Activated naive CD8-positive, alpha-beta T cell (primary cell): ENCODE measurements around the gene TNS1.

Source experiments
- H3K27ac Mint-ChIP-seq: one replicate; pipeline ENCODE4 v1.8.0; 2021; ENCODE audit warnings: mixed read lengths
- H3K27me3 Mint-ChIP-seq: one replicate; pipeline ENCODE4 v1.8.0; 2021; ENCODE audit warnings: mixed read lengths
- H3K36me3 Mint-ChIP-seq: one replicate; pipeline ENCODE4 v1.8.0; 2021; ENCODE audit warnings: mixed read lengths
- H3K4me1 Mint-ChIP-seq: one replicate; pipeline ENCODE4 v1.8.0; 2021; ENCODE audit warnings: low read depth, mixed read lengths
- H3K4me3 Mint-ChIP-seq: one replicate; pipeline ENCODE4 v1.8.0; 2021; ENCODE audit warnings: mild to moderate bottlenecking, mixed read lengths
- H3K9me3 Mint-ChIP-seq: one replicate; pipeline ENCODE4 v1.8.0; 2021; ENCODE audit warnings: low read depth, mixed read lengths

The TNS1 gene

DNA sequence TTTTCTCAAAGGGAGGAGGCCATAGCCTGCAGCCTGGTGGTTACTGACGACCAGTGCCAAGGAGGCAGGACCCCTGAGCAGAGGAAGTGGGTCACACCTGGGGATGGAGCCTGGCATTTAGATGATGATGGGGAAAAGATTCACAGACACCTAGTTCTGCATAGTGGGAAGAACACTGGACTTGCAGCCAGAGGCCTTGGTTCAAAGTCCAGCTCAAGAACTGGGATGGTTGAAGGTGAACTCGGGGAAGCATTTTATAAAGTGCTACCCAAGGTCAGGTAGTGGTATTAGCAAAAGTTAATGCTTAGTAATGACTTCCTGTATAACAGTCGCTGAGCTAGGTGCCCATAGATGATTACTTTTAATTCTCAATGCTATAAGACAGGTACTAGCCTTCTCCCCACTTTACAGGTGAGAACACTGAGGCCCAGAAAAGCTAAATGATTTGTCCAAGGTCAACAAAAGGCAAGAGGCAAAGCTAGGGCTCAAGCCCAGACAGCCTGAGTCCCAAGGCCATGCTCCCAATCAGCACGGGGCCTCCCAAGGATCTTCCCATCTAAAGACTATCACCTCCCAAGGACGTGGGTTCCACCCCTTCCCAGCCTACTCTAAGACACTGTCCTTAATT, 134.4 kb downstream of the TNS1 start:
- no peaks in the 10 kb centered on the region for H3K36me3 Mint-ChIP-seq
- no peak overlapping the region for H3K27ac Mint-ChIP-seq
- no peaks in the 10 kb centered on the region for H3K4me1 Mint-ChIP-seq
- H3K27me3 Mint-ChIP-seq = no peaks in the 10 kb centered on the region
- H3K9me3 Mint-ChIP-seq = no peaks in the 10 kb centered on the region
- H3K4me3 Mint-ChIP-seq = no peak overlapping the region

DNA sequence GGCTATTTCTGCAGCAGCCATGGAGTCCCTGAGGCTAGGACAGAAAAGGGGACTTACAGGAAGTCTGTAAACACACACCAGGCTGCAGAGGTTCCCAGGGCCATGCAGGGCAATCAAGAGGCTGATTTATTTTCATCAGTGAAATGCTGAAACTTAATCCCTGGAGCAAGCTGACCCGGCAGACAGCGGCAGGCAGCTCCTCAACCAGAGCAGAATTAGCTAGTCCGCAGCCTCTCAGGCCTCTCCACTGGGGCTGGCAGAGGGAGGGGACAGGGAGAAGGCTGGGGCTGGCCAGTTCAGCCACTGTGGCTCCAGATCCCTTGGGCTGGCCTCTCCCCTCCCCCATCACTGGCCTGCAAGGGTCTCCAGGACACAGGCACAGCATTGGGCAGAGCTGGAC, 136.3 kb downstream of the TNS1 start:
- no peak overlapping the region for H3K4me3 Mint-ChIP-seq
- H3K27ac Mint-ChIP-seq = no peak overlapping the region
- H3K4me1 Mint-ChIP-seq = no peaks in the 10 kb centered on the region
- no peaks in the 10 kb centered on the region for H3K9me3 Mint-ChIP-seq
- H3K27me3 Mint-ChIP-seq = no peaks in the 10 kb centered on the region
- H3K36me3 Mint-ChIP-seq = no peaks in the 10 kb centered on the region

DNA sequence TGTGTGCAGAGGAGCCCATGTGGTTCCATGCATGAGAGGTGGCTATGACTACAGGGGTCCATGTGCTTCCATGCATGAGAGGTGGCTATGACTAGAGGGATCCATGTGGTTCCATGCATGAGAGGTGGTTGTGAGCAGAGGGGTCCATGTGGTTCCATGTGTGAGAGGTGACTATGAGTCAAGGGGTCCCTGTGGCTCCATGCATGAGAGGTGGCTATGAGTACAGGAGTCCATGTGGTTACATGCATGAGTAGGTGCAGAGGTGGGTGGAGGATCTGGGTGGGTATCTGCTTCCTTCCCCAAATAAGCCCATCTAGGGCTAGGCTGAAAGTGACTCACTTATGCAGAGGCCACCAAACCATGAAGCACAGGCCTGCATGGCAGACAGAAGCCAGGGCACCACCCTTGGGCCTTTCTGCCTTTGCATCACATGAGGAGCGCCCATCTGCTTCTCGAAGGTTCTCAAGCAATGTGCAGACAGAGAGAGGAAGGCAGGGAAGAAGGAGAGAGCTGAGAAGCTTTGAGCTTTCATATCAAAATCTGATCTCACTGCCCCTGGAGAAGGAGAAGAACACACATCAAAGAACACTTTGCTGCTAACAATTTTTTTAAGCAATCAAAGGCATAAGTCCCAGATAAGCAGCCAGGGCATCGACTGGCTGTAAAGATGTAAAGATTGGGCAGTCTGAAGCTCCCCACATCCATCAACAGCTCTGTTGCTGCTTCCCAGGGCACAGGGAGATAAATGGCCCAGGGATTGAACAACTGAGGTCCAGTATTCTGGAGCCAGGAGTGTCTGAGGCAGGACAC, 137.6 kb downstream of the TNS1 start:
- no peak overlapping the region for H3K27ac Mint-ChIP-seq
- H3K27me3 Mint-ChIP-seq = no peaks in the 10 kb centered on the region
- H3K4me3 Mint-ChIP-seq = no peak overlapping the region
- H3K9me3 Mint-ChIP-seq = no peaks in the 10 kb centered on the region
- H3K4me1 Mint-ChIP-seq = no peaks in the 10 kb centered on the region
- no peaks in the 10 kb centered on the region for H3K36me3 Mint-ChIP-seq

DNA sequence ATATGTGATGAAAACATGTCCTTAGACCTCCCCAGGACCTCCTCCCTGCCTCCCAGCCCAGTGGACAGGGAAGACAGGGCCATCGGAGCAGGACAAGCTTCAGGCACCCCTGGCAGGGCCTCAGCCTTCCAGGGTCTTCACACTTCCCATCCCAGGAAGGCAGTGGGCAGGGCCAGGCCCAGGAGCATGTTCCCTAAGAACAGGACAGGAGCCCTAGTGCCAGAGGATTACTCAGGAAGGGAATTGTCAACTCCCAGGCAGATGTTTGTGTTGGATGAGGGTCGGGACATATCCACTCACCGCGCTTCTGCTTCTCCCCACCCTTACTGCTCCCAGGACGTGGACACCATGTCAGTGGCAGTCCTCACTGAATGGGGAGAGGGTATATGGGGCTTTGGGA, 138.9 kb downstream of the TNS1 start:
- Mint-ChIP-seq H3K4me3 (no peak overlapping the region), H3K27ac (no peak overlapping the region), H3K9me3 (no peaks in the 10 kb centered on the region), H3K36me3 (no peaks in the 10 kb centered on the region), H3K27me3 (no peaks in the 10 kb centered on the region), H3K4me1 (no peaks in the 10 kb centered on the region)

DNA sequence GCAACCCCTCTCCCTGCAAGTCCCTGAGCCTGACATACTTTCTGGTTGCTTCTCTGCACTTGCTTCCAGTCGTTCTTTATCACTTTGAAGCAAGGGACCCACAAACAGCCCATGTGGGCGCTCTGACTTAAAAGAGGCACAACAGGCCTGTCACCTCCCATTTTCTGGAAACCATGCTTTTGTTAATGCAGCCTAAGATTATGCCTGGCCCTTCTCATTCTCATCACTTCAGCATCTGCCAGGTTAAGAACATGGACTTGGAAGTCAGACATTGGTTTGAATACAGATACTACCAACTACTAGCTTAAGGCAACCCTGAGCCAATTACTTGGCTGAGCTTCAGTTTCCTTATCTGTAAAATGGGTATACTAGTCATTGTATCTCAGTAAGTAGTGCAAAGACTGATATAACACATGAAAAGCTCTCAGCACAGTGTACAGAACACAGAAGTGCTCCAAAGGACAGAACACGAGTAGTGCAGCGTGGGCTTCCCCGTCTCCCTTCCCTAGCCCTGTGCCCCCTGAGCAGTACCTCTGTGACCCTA, 141.4 kb downstream of the TNS1 start:
- Mint-ChIP-seq H3K36me3 (no peaks in the 10 kb centered on the region), H3K4me1 (no peaks in the 10 kb centered on the region), H3K27ac (no peak overlapping the region), H3K4me3 (no peak overlapping the region), H3K27me3 (no peaks in the 10 kb centered on the region), H3K9me3 (no peaks in the 10 kb centered on the region)

DNA sequence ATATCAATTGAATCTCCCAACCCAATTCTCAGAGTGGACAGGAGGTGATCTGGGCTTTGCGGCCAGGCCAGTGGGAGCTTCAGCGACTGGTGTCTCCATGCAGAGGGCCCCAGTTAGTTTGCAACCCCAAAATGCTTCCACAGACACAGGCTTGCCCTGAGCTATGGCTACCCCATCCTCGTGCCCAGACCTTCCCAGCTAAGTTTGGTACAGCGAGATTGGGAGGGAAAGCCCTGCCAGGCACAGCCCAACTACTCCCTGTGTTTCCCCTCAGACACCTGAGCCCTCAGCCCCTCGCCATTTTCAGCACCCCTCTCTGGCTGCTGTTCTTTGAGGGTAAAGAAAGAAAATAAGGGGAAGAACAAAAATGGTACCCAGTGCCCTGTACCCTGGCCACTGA, 142.9 kb downstream of the TNS1 start:
- no peak overlapping the region for H3K4me3 Mint-ChIP-seq
- no peaks in the 10 kb centered on the region for H3K27me3 Mint-ChIP-seq
- no peaks in the 10 kb centered on the region for H3K4me1 Mint-ChIP-seq
- no peak overlapping the region for H3K27ac Mint-ChIP-seq
- no peaks in the 10 kb centered on the region for H3K36me3 Mint-ChIP-seq
- H3K9me3 Mint-ChIP-seq = no peaks in the 10 kb centered on the region

DNA sequence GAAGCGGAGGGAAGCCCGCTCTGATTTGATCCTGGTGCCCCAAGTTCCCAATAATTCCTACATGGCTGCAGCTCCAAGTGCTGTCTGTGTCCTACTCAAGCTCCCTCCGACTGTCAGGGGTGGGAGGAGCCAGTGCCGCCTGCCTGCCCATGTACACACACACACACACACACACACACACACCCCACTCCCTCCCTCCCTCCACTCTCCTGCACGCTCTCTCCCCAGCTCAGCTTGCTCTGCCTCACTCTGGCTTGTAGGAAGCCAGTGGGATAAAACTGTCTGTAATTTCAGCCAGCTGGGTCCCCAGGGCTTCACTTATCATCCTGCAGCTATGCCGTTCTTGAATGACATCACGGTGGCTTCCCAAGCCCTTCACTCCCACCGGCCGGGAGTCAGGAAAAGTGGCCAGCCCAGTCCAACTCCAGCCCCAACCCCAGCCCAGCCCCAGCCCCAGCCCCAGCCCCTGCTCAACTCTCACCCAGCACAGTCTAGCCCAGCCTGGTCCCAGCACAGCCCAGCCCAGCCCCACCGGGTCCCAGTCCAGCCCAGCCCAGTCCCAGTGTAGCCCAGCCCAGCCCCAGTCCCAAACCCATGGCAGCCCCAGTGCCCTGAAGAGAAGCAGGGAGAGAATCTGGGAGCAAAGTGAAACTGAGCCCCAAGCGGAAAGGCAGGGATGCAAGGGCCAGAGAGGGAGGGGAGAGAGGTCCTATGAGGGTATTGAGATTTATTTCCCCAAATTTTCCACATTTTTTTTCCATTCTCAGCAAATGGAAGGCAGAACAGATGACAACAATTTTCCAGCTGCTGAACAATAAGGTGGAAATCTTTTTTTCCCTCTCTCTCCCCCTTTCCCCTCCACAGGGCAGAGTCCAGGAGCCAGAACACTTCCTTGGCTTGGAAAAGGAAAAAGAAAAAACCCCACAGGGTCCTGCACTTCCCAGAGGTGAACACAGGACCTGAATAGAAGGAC, 144.0 kb downstream of the TNS1 start:
- Mint-ChIP-seq H3K27ac (no peak overlapping the region), H3K36me3 (no peaks in the 10 kb centered on the region), H3K27me3 (no peaks in the 10 kb centered on the region), H3K4me3 (no peak overlapping the region), H3K9me3 (no peaks in the 10 kb centered on the region), H3K4me1 (no peaks in the 10 kb centered on the region)

DNA sequence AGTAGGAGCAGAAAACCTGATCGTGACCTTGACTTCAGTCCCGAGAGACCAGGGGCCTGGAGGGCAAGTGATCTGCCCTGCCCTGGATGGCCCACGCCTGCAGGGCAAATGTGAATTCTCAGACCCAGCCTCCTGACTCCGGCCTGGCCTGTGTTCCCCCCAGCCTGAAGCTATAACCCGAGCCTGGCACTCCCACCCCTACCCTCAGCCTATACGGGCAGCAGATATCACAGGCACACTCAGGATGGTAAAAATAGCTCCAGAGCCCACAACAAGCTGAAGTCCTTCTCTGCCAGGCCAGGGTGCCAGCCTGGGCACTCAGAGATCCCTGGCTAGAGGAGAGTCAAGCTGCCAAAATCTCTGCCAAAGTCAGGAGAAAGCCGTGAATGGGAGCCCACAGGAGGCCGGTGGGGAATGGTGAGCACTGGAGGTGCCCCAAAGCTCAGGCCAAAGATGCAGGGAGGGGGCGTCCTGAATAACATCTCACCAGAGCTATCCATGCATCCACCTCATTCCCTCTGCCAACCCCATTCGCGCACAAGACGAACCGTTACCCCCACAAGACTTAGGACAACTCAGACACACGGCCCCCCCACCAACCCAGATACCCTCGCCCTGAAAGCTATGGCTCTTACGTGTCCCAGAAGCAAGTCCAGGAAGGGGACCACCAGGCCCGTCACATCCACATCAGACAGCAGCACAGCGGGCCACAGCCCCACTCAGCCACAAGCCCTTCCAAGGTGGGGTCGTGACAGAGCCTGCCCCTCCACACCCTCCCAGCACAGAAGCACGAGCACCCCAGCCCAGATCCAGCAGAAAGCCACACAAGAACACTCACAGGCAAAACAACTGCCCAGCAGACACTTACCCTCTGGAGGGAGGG, 144.9 kb downstream of the TNS1 start:
- Mint-ChIP-seq H3K27me3 (no peaks in the 10 kb centered on the region), H3K4me1 (no peaks in the 10 kb centered on the region), H3K9me3 (no peaks in the 10 kb centered on the region), H3K27ac (no peak overlapping the region), H3K36me3 (no peaks in the 10 kb centered on the region), H3K4me3 (no peak overlapping the region)

DNA sequence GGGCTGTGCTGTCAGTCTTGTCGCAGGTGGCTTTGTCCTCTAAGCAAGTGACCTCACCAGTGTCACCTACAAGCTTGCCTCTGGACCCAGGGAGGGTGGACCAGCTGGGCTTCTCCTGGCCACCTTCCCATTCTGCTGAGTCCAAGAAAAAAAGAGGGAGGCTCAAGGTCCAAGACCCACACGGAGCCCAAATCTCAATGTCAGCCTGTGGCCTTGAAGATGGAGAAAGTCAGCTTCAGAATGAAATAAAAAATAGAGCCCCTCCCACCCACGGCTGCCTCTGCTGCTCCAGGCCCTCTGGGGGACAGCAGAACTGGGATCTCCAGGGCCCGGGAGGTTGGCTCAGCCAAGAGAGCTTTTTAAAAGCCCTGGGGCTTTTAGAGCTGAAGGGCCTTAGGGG, 145.9 kb downstream of the TNS1 start:
- H3K4me1 Mint-ChIP-seq = no peaks in the 10 kb centered on the region
- H3K27ac Mint-ChIP-seq = no peak overlapping the region
- no peak overlapping the region for H3K4me3 Mint-ChIP-seq
- no peaks in the 10 kb centered on the region for H3K9me3 Mint-ChIP-seq
- H3K27me3 Mint-ChIP-seq = no peaks in the 10 kb centered on the region
- no peaks in the 10 kb centered on the region for H3K36me3 Mint-ChIP-seq

DNA sequence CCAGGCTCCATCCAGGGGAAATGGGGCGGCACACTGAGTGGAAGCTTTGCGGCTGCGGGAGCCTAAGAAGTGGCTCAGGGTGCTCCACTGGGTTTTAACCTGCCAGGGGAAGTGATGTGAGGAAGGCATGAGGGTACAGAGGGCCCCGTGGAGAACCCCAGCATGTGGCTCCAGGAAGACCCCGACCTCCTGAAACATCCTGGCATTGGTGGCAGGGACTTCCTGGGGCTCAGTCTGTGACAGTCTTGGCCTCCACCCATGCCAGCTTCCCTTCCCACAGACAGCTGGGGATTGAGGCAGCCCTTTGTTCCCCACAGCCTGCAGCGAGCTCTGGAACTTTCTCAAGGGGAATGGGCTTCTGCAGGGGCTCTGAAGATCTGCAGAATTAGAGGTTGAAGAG, 146.6 kb downstream of the TNS1 start:
- Mint-ChIP-seq H3K9me3 (no peaks in the 10 kb centered on the region), H3K27ac (no peak overlapping the region), H3K4me3 (no peak overlapping the region), H3K4me1 (no peaks in the 10 kb centered on the region), H3K27me3 (no peaks in the 10 kb centered on the region), H3K36me3 (no peaks in the 10 kb centered on the region)

DNA sequence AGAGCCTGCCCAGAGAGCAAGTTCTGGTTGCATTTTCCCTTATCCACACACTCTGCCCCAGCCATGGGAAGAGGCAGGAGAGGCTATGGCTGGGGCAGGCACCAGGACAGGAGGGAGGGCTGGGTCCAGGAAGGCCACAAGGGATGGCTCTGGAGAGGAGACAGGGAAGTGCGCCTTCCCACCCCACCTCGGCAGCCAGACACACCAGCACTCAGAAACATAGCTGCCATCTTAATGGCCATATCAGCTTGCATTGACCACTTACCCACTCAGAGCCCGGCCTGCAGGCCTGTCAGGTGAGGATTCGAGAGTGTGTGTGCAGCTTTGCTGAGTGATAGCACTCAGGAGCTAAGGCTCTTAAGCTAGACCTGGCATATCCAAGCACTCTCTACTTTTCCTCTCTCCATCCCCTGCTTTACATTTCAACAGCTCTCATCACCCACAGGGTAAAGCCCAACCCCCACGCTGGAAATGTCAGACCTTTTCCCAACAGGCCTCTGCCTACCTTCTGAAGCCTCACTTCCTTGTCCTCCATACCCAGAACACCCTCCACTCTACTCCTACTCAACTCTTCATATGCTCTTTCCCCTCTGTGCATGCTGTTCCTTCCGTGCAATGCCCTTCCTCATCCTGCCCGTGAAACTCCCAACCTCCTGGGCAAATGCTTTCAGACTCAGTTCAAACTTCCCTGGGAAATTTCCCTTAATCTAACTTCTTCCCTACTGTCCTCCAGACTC, 147.9 kb downstream of the TNS1 start:
- H3K4me1 Mint-ChIP-seq = no peaks in the 10 kb centered on the region
- H3K9me3 Mint-ChIP-seq = no peaks in the 10 kb centered on the region
- no peak overlapping the region for H3K27ac Mint-ChIP-seq
- no peaks in the 10 kb centered on the region for H3K27me3 Mint-ChIP-seq
- H3K36me3 Mint-ChIP-seq = no peaks in the 10 kb centered on the region
- H3K4me3 Mint-ChIP-seq = no peak overlapping the region

DNA sequence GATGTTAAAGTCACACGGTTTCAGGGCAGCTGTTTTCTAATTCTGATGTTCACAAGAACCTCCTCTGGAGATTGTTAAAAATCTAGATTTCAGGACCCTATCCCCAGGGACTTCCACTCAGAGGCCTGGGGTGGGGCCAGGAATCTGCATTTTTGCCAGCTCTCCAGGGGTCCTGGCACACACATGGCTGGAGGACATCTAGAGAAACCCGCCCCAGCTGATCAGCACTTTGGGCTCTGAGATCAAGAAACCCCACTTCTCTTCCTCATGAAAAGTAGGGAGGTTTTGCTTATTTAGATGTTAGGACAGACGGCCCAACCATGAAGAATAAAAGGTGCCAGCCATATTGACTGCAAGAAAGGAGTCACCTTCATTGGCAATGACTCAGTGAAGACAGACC, 148.8 kb downstream of the TNS1 start:
- Mint-ChIP-seq H3K9me3 (no peaks in the 10 kb centered on the region), H3K4me1 (no peaks in the 10 kb centered on the region), H3K36me3 (no peaks in the 10 kb centered on the region), H3K4me3 (no peak overlapping the region), H3K27ac (no peak overlapping the region), H3K27me3 (no peaks in the 10 kb centered on the region)

DNA sequence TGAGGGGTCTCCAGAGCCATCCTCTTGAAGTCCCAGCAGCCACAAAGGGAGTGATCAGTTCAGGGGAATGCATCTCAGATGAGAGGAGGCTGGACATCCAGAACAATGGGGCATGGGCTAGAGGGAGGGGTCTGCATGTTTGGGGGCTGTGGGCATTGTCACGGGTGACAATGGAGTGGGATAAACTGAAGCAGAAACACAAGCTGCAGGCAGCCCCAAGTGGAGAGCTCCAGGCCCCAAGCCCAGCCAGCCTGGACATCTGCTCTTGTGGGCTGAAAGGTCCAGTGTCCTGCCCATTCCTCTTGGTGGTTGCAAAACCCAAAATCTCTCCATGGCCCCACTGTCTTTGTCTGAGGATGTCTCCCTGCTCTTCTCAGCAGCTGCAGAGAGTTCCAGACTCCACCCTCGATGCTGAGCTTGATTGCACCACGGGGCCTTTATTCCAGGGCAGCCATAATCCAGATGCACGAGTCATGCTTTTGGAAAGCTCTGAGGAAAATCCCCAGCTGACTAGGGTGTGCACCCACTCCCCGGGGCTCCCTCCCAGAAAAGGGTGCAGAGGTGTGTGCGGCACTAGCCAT, 149.4 kb downstream of the TNS1 start:
- no peak overlapping the region for H3K4me3 Mint-ChIP-seq
- H3K36me3 Mint-ChIP-seq = no peaks in the 10 kb centered on the region
- no peaks in the 10 kb centered on the region for H3K4me1 Mint-ChIP-seq
- no peaks in the 10 kb centered on the region for H3K9me3 Mint-ChIP-seq
- H3K27ac Mint-ChIP-seq = no peak overlapping the region
- H3K27me3 Mint-ChIP-seq = no peaks in the 10 kb centered on the region
